ENCODE results near the gene CD74. TPM values are rescaled to one million over a fixed set of nuclear protein-coding genes. Genes with fewer than 3 reads are reported as not detected.

The CD74 gene
- polyA plus RNA-seq, 2 of the 4 experiments (the other 2 are of a cell fraction): not detected

GRCh38 chr5:150376799-150377771 is 35.6 kb downstream of the CD74 start:
- peaks cover 3% of the 10 kb centered on the region; the same call in 1 of the 3 replicates for H3K4me1 ChIP-seq
- ChIA-PET CTCF (interaction anchor here (0.5 to 1.5 kb wide), 5 partner anchors 9 to 116 kb away, joined by 3 to 4 read pairs (median 3); partner anchors contain the start of gene ARSI), POLR2A (interaction anchor here (1.2 kb wide), 1 partner anchor 8 kb away, joined by 3 read pairs; no protein-coding TSS in a partner anchor)
- ATAC-seq (no peak; a peak in 1 of 6 replicates), DNase-seq (ENCODE audit: low read depth in 1 of 2, low spot score in 1 of 2) (no peak), FAIRE-seq (no peak)
- no peaks in the 10 kb centered on the region for H3K9me3 ChIP-seq
- WGBS (ENCODE audit: missing lambda C conversion rate): 95% methylated on average over 9 of the region's 10 CpGs
- H3K4me3 ChIP-seq: no peak overlapping the region
- no peak overlapping the region for H3K27ac ChIP-seq
- no peak overlapping the region for H3K4me2 ChIP-seq
- TF ChIP-seq, protein P1, sequence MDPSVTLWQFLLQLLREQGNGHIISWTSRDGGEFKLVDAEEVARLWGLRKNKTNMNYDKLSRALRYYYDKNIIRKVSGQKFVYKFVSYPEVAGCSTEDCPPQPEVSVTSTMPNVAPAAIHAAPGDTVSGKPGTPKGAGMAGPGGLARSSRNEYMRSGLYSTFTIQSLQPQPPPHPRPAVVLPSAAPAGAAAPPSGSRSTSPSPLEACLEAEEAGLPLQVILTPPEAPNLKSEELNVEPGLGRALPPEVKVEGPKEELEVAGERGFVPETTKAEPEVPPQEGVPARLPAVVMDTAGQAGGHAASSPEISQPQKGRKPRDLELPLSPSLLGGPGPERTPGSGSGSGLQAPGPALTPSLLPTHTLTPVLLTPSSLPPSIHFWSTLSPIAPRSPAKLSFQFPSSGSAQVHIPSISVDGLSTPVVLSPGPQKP (IDR thresholded peaks at IDR 0.05; ENCODE audit: low read depth, low read length): no peak
- no peak for TF ChIP-seq BCL3 (IDR thresholded peaks at IDR 0.05)
- TF ChIP-seq MAZ (IDR thresholded peaks at IDR 0.05; ENCODE audit: borderline replicate concordance, low read depth, low read length): no peak
- TF ChIP-seq HOXB5 (CRISPR knock-in tag; IDR thresholded peaks at IDR 0.05): no peak
- TF ChIP-seq CBX2 (IDR thresholded peaks at IDR 0.05; ENCODE audit: borderline replicate concordance, low read depth): no peak
- TF ChIP-seq CBX8 (IDR thresholded peaks at IDR 0.05): no peak
- no peak for TF ChIP-seq EP300 (IDR thresholded peaks at IDR 0.05)
- TF ChIP-seq FOSB (CRISPR knock-in tag; IDR thresholded peaks at IDR 0.05): no peak
- TF ChIP-seq ATOH8 (CRISPR knock-in tag; IDR thresholded peaks at IDR 0.05; ENCODE audit: low read depth): no peak
- TF ChIP-seq ZSCAN20 (CRISPR knock-in tag; IDR thresholded peaks at IDR 0.05): no peak
- TF ChIP-seq FOXS1 (CRISPR knock-in tag; IDR thresholded peaks at IDR 0.05): no peak
- no peak for TF ChIP-seq ZFP36 (IDR thresholded peaks at IDR 0.05; ENCODE audit: borderline replicate concordance, partially characterized antibody)
- TF ChIP-seq RCOR1 (IDR thresholded peaks at IDR 0.05; ENCODE audit: low read depth, low read length): no peak
- TF ChIP-seq SMC3 (IDR thresholded peaks at IDR 0.05): no peak

DNA sequence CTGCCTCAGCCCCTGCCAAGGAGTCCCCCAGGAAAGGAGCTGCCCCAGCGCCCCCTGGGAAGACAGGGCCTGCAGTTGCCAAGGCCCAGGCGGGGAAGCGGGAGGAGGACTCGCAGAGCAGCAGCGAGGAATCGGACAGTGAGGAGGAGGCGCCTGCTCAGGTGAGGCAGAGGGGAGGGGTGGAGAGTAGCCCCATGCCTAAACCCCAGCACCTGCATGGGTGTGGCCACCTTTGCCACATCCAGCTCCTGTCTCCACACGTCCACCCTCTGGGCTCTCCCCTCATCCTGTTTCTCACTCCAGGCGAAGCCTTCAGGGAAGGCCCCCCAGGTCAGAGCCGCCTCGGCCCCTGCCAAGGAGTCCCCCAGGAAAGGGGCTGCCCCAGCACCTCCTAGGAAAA is 38.1 kb downstream of the CD74 start:
- Histone ChIP-seq H3K27ac (no peak overlapping the region), H3K4me1 (peaks cover 3% of the 10 kb centered on the region; the same call in 1 of the 3 replicates), H3K9me3 (no peaks in the 10 kb centered on the region), H3K4me3 (no peak overlapping the region), H3K4me2 (no peak overlapping the region)
- no peak for DNase-seq (ENCODE audit: low read depth in 1 of 2, low spot score in 1 of 2)
- no peak for FAIRE-seq
- CTCF ChIA-PET: interaction anchor here (0.9 to 2.5 kb wide), 2 partner anchors 13 to 24 kb away, joined by 4 to 7 read pairs; no protein-coding TSS in a partner anchor
- no peak for ATAC-seq
- WGBS (ENCODE audit: missing lambda C conversion rate): over 99% methylated on average over 10 of the region's 11 CpGs
- POLR2A ChIA-PET: no interaction called here
- no peak for TF ChIP-seq RCOR1 (IDR thresholded peaks at IDR 0.05; ENCODE audit: low read depth, low read length)
- TF ChIP-seq MAX (IDR thresholded peaks at IDR 0.05): no peak
- TF ChIP-seq, protein P1 (IDR thresholded peaks at IDR 0.05; ENCODE audit: low read depth, low read length): no peak
- TF ChIP-seq HOXB13 (CRISPR knock-in tag; IDR thresholded peaks at IDR 0.05; ENCODE audit: low read depth): no peak

Measured in A549 (cell line).